ENCODE results near the gene ADAR.

The ADAR gene

GRCh38 chr1:154557248-154557938, 50.6 kb downstream of the ADAR start:
- peak overlapping the region; percentile 70 for H3K27ac ChIP-seq (ENCODE audit: low read length)
- H3K79me2 ChIP-seq (ENCODE audit: insufficient read depth, low read length): peaks cover 35% of the 10 kb centered on the region
- no peak for TF ChIP-seq EZH2 (IDR thresholded peaks at IDR 0.05; ENCODE audit: borderline replicate concordance, low read depth, low read length, severe bottlenecking)
- TF ChIP-seq CTCF (IDR thresholded peaks at IDR 0.05; ENCODE audit: borderline replicate concordance, extremely low read depth, low read length, poor library complexity, severe bottlenecking): no peak

GRCh38 chr1:154556422-154556821, 51.6 kb downstream of the ADAR start:
- Histone ChIP-seq H3K4me2 (ENCODE audit: insufficient read depth, low read length) (peak overlapping the region; percentile 94), H3K9me3 (ENCODE audit: insufficient read depth, low read length, severe bottlenecking) (no peaks in the 10 kb centered on the region), H4K20me1 (ENCODE audit: insufficient read depth, low read length) (peaks cover 23% of the 10 kb centered on the region; the same call in 1 of the 2 replicates), H3K4me1 (ENCODE audit: insufficient read depth, low read length) (peaks cover 37% of the 10 kb centered on the region), H2AFZ (ENCODE audit: low read depth, low read length) (no peak overlapping the region), H3K36me3 (ENCODE audit: insufficient read depth, low read length) (peaks cover 52% of the 10 kb centered on the region), H3K27me3 (ENCODE audit: insufficient read depth, low read length, poor library complexity) (no peaks in the 10 kb centered on the region), H3K4me3 (ENCODE audit: low read depth in 1 of 2, low read length in 2 of 2) (peak overlapping the region in 1 of 2 experiments; percentile 80; a peak in 2 of 4 replicates), H3K27ac (ENCODE audit: low read length) (peak overlapping the region; percentile 17), H3K9ac (ENCODE audit: low read depth, low read length) (peak overlapping the region; percentile 77), H3K79me2 (ENCODE audit: insufficient read depth, low read length) (peaks cover 35% of the 10 kb centered on the region)
- no peak for DNase-seq
- ATAC-seq (ENCODE audit: insufficient read depth, low read depth): no peak
- TF ChIP-seq CTCF (IDR thresholded peaks at IDR 0.05; ENCODE audit: borderline replicate concordance, extremely low read depth, low read length, poor library complexity, severe bottlenecking) (no peak), EZH2 (IDR thresholded peaks at IDR 0.05; ENCODE audit: borderline replicate concordance, low read depth, low read length, severe bottlenecking) (no peak)

More at GRCh38 chr1:154557248-154557938, 50.6 kb downstream of the ADAR start:
- no peak for ATAC-seq (ENCODE audit: insufficient read depth, low read depth)
- no peak for DNase-seq
- peaks cover 37% of the 10 kb centered on the region for H3K4me1 ChIP-seq (ENCODE audit: insufficient read depth, low read length)
- H3K36me3 ChIP-seq (ENCODE audit: insufficient read depth, low read length): peaks cover 43% of the 10 kb centered on the region
- H3K9ac ChIP-seq (ENCODE audit: low read depth, low read length): peak overlapping the region; percentile 77
- peak overlapping the region; percentile 77 to 80 for H3K4me3 ChIP-seq (ENCODE audit: low read depth in 1 of 2, low read length in 2 of 2)
- peak overlapping the region; percentile 94 for H3K4me2 ChIP-seq (ENCODE audit: insufficient read depth, low read length)
- peak overlapping the region; percentile 68; the same call in 1 of the 2 replicates for H2AFZ ChIP-seq (ENCODE audit: low read depth, low read length)
- H4K20me1 ChIP-seq (ENCODE audit: insufficient read depth, low read length): peaks cover 19% of the 10 kb centered on the region; the same call in 1 of the 2 replicates
- H3K27me3 ChIP-seq (ENCODE audit: insufficient read depth, low read length, poor library complexity): no peaks in the 10 kb centered on the region
- H3K9me3 ChIP-seq (ENCODE audit: insufficient read depth, low read length, severe bottlenecking): no peaks in the 10 kb centered on the region

- Histone ChIP-seq H3K9me3 (ENCODE audit: insufficient read depth, low read length, severe bottlenecking) (no peaks in the 10 kb centered on the region), H3K36me3 (ENCODE audit: insufficient read depth, low read length) (peaks cover 82% of the 10 kb centered on the region), H4K20me1 (ENCODE audit: insufficient read depth, low read length) (peaks cover 49% of the 10 kb centered on the region), H3K27me3 (ENCODE audit: insufficient read depth, low read length, poor library complexity) (no peaks in the 10 kb centered on the region), H2AFZ (ENCODE audit: low read depth, low read length) (no peak overlapping the region), H3K27ac (ENCODE audit: low read length) (no peak overlapping the region), H3K79me2 (ENCODE audit: insufficient read depth, low read length) (peaks cover 30% of the 10 kb centered on the region), H3K9ac (ENCODE audit: low read depth, low read length) (no peak overlapping the region), H3K4me1 (ENCODE audit: insufficient read depth, low read length) (peaks cover 35% of the 10 kb centered on the region), H3K4me2 (ENCODE audit: insufficient read depth, low read length) (no peak overlapping the region), H3K4me3 (ENCODE audit: low read depth in 1 of 2, low read length in 2 of 2) (no peak overlapping the region)
- TF ChIP-seq EZH2 (IDR thresholded peaks at IDR 0.05; ENCODE audit: borderline replicate concordance, low read depth, low read length, severe bottlenecking) (no peak), CTCF (IDR thresholded peaks at IDR 0.05; ENCODE audit: borderline replicate concordance, extremely low read depth, low read length, poor library complexity, severe bottlenecking) (no peak)
- DNase-seq: no peak
- ATAC-seq (ENCODE audit: insufficient read depth, low read depth): no peak
Measured at GRCh38 chr1:154553056-154554030, 54.6 kb downstream of the ADAR start.

Data from DND-41 (cell line).